Right ventricle myocardium inferior (tissue), 1 donor: Measurements from ENCODE around the gene DAO. TPM values are rescaled to one million over a fixed set of nuclear protein-coding genes. Genes with fewer than 3 reads are reported as not detected.

Experiments
- ATAC-seq: fragments of 200-7000 bp; cut with Tn5 transposase; one replicate; pipeline ENCODE4 v1.9.1; 2020; ENCODE audit warnings: mild to moderate bottlenecking, moderate library complexity
- DNase-seq: peaks from one replicate; pipeline ENCODE4 v3.0.0; 2021; ENCODE audit errors: missing footprints
- intact Hi-C: fragments of 100-400 bp; cut with DNase I; formaldehyde crosslinking; loops from one replicate; pipeline ENCODE4 v1.11.0; 2022
- microRNA-seq: library from miRNA; unstranded; fragments of <30 nt; microRNA quantifications from one replicate; pipeline ENCODE4 v1.2.0, GENCODE V29; 2020
- total RNA-seq: library from RNA; stranded (reverse); fragmentation: NEBNext Ultra II Directional; extraction: Animal tissue kit (Norgen Biotek cat#: 25700); gene quantifications from one replicate; pipeline ENCODE4 v1.2.1, GENCODE V29; 2021
- donor health status: DM: no; HTN: yes; CAD: no; lungs with severe emphysema.

Gene DAO
- total RNA-seq, 1 donor from 2014 or later: not detected

DNA sequence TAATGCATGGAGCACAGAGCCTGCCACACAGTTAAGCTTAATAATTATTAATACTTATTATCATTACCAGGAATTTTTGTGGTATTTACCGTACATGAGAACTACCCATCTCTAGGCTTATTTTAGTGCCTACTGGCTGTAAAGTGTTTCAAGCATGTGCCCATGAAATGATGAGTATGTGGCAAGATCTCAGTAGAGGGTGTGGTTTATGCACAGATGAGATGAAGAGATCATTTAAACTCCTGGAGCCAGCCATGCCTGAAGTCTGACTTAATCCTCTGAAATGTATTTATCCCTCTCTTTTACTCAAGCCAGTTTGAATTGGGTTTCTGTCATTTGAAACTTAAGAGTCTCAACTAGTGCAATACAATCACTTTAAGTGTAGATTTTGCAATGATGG is 60.2 kb downstream of the DAO start:
- no peak for ATAC-seq
- no peak for DNase-seq
- intact Hi-C loops: no loop called here

DNA sequence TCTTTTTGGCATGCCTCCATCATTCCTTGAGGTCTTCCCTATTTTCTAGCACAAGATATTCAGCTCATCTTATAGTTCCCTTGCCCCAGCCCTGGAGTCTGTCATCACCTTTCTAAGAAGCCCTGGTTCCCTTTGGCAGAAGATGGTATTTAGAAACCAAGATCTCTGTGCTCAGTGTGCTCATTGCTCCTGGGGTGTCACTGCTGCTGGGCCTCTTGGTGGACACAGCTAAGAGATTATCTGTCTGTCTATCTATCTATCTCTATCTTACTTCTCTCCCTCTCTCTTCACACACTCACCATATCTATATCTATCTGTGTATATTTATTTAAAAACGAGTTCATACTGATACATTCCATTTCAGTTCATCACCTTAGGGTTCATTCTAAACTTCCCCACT is 67.2 kb downstream of the DAO start:
- DNase-seq (no peak), ATAC-seq (no peak)
- intact Hi-C loops: no loop called here

DNA sequence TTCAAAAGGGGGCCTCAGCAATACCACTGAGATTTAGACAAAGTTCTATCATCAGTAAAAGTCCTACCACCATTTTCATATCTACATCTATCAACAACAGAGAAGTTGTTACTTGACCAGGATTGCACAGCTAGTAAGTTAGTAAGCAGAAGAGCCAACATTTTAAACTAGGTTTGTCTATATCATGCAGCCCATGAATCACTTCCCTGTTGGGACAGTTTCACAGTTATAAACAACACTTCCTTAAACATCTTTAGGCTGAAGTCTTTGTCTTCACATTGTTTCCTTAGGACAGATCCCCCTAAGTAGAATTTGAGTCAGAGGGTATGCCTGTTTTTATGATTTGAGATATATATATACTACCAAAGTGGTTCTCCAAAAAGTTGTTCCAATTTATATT is 68.5 kb downstream of the DAO start:
- intact Hi-C loops: loop anchor here (2.0 kb wide), 1 partner anchor 284 kb away; no protein-coding TSS in a partner anchor

DNA sequence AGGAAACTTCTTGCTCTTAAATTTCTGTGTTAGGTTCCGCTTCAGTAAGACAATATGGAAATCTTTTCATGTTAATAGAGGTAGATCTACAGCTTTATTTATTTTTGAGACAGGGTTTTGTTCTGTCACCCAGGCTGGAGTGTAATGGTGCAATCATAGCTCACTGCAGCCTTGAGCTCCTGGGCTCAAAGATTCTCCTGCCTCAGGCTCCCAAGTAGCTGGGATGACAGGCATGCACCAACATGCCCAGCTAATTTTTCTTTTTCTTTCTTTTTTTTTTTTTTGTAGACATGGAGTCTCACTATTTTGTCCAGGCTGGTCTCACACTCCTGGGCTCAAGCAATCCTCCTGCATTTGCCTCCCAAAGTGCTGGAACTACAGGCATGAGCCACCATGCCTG is 70.1 kb downstream of the DAO start:
- DNase-seq (no peak), ATAC-seq (no peak)
- intact Hi-C loops: loop anchor here (2.0 to 10.0 kb wide), 4 partner anchors 105 to 388 kb away; partner anchors contain the start of genes ISCU, SART3 and USP30

More for the DNA sequence above, 68.5 kb downstream of the DAO start:
- DNase-seq (no peak), ATAC-seq (no peak)

Small RNA genes within 50 kb of the gene (microRNA-seq; reads per million reads assigned to microRNA genes)
- gene MIR619: not detected

Other genes with a start within 250 kb of the DAO start
- gene SELPLG, start 246.2 kb upstream of the DAO start, total RNA-seq: 4.9 TPM
- gene CORO1C, start 148.6 kb upstream of the DAO start, total RNA-seq: 76.4 TPM
- 30.1 TPM for gene SSH1, start 22.5 kb upstream of the DAO start, total RNA-seq
- 5.5 TPM for gene SVOP, start 141.0 kb downstream of the DAO start, total RNA-seq
- gene USP30, start 172.5 kb downstream of the DAO start, total RNA-seq: 13.5 TPM
- gene ALKBH2, start 213.4 kb downstream of the DAO start, total RNA-seq: 7.7 TPM
- 26.9 TPM for gene UNG, start 217.5 kb downstream of the DAO start, total RNA-seq
- 150 TPM for gene ACACB, start 236.5 kb downstream of the DAO start, total RNA-seq